ENCODE data around the gene OMP.

DNA sequence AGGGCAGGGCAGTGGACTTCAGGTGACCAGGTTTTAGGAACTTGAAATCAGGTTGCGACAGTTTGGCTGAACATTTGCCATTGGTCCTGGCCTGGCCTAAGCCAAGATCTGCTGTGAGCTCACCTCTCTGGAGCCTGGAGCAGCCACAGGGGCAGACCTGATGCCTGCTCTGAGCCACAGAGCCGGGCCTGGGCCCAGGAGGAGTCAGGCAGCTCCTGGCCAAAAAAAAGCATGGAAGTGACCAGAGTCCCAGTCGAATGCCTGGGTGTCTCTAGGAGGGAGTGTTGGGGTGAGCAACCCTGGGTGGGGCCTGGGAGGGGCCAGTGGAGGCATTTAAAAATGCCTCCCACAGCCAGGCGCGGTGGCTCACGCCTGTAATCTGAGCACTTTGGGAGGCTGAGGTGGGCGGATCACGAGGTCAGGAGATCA is 6.0 kb upstream of the OMP start:
- TF ChIP-seq, protein P1, sequence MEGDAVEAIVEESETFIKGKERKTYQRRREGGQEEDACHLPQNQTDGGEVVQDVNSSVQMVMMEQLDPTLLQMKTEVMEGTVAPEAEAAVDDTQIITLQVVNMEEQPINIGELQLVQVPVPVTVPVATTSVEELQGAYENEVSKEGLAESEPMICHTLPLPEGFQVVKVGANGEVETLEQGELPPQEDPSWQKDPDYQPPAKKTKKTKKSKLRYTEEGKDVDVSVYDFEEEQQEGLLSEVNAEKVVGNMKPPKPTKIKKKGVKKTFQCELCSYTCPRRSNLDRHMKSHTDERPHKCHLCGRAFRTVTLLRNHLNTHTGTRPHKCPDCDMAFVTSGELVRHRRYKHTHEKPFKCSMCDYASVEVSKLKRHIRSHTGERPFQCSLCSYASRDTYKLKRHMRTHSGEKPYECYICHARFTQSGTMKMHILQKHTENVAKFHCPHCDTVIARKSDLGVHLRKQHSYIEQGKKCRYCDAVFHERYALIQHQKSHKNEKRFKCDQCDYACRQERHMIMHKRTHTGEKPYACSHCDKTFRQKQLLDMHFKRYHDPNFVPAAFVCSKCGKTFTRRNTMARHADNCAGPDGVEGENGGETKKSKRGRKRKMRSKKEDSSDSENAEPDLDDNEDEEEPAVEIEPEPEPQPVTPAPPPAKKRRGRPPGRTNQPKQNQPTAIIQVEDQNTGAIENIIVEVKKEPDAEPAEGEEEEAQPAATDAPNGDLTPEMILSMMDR (IDR thresholded peaks at IDR 0.05; ENCODE audit: insufficient read depth, low read length) = no peak
- TF ChIP-seq, protein P2, sequence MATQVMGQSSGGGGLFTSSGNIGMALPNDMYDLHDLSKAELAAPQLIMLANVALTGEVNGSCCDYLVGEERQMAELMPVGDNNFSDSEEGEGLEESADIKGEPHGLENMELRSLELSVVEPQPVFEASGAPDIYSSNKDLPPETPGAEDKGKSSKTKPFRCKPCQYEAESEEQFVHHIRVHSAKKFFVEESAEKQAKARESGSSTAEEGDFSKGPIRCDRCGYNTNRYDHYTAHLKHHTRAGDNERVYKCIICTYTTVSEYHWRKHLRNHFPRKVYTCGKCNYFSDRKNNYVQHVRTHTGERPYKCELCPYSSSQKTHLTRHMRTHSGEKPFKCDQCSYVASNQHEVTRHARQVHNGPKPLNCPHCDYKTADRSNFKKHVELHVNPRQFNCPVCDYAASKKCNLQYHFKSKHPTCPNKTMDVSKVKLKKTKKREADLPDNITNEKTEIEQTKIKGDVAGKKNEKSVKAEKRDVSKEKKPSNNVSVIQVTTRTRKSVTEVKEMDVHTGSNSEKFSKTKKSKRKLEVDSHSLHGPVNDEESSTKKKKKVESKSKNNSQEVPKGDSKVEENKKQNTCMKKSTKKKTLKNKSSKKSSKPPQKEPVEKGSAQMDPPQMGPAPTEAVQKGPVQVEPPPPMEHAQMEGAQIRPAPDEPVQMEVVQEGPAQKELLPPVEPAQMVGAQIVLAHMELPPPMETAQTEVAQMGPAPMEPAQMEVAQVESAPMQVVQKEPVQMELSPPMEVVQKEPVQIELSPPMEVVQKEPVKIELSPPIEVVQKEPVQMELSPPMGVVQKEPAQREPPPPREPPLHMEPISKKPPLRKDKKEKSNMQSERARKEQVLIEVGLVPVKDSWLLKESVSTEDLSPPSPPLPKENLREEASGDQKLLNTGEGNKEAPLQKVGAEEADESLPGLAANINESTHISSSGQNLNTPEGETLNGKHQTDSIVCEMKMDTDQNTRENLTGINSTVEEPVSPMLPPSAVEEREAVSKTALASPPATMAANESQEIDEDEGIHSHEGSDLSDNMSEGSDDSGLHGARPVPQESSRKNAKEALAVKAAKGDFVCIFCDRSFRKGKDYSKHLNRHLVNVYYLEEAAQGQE (IDR thresholded peaks at IDR 0.05; ENCODE audit: insufficient replicate concordance, low read depth) = no peak
- TF ChIP-seq POLR2AphosphoS5 (IDR thresholded peaks at IDR 0.05; ENCODE audit: low read depth) = no peak

All from HL-60 (cell line).